Measurements from ENCODE around the gene DNAAF3.

DNAAF3 gene

DNA sequence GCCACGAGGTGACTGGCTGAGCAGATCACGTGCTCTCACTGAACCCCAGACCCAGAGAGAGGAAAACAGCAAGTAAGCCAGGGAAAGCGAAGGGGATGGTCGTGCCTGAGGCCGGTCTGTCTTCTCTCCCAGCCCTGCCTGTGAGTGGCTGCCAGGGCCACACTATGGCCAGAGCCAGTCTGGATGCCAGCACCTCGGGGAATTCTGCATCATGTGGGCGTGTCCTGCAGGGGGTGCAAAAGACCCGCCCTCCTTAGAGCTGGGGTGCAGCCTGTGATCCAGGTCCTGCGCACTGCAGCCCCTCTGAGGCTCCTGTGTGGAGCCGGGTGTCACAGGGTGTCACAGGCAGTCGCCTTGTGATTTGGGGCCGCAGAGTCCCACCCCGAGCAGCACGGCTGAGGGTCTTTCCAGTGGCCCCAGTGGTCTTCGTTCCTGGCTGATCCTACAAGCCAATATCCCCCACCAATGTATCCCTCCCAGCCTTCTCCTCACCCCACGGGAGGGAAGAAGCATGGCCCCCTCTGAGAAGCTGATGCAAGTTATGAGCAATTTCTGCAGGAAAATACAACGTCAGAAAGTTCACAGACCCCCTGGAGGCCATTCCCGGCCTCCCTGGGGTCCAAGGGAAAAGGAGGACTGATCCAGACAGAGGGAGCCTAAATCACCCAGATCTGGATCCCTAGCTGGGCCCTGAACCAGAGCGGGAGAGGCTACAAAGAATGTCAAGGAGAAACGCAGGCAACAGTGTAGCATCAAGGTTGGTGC, 56.7 kb downstream of the DNAAF3 start:
- TF ChIP-seq, protein P1, sequence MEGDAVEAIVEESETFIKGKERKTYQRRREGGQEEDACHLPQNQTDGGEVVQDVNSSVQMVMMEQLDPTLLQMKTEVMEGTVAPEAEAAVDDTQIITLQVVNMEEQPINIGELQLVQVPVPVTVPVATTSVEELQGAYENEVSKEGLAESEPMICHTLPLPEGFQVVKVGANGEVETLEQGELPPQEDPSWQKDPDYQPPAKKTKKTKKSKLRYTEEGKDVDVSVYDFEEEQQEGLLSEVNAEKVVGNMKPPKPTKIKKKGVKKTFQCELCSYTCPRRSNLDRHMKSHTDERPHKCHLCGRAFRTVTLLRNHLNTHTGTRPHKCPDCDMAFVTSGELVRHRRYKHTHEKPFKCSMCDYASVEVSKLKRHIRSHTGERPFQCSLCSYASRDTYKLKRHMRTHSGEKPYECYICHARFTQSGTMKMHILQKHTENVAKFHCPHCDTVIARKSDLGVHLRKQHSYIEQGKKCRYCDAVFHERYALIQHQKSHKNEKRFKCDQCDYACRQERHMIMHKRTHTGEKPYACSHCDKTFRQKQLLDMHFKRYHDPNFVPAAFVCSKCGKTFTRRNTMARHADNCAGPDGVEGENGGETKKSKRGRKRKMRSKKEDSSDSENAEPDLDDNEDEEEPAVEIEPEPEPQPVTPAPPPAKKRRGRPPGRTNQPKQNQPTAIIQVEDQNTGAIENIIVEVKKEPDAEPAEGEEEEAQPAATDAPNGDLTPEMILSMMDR (IDR thresholded peaks at IDR 0.05; ENCODE audit: control extremely low read depth, extremely low read depth, low read depth, missing control alignments) = no peak
- POLR2A ChIA-PET = no interaction called here
- no peak for DNase-seq (ENCODE audit: extremely low spot score)
- CTCF ChIA-PET = no interaction called here

Data from GM10248 (cell line).